K562 (cell line): Measurements from ENCODE around the gene SNX10. TPM values are rescaled to one million over a fixed set of nuclear protein-coding genes. Genes with fewer than 3 reads are reported as not detected.

ENCODE experiments used
- ARHGAP35 ChIP-seq: fragments of 450-650 bp; IDR thresholded peaks from 2 replicates; pipeline ENCODE4 v1.6.1; 2018; ENCODE audit not compliant: partially characterized antibody
- BHLHE40 ChIP-seq: IDR thresholded peaks from 2 replicates; pipeline ENCODE4 v1.6.1; 2011; ENCODE audit warnings: low read length, improper control_type of control experiment
- CBX3 ChIP-seq, 2 experiments: IDR thresholded peaks; 1 replicate in 1 of 2; 2 replicates in 1 of 2; pipeline ENCODE4 v1.6.1; 2012; ENCODE audit warnings: inconsistent platforms in 2 of 2, low read length in 2 of 2, borderline replicate concordance in 1 of 2, control low read depth in 1 of 2
- CHD4 ChIP-seq: fragments of 200-600 bp; sonication (generic); IDR thresholded peaks from 3 replicates; pipeline ENCODE4 v1.6.1; 2012; ENCODE audit warnings: low read depth, mild to moderate bottlenecking, mixed read lengths, low read length, inconsistent platforms; ENCODE audit not compliant: insufficient read depth, insufficient replicate concordance, poor library complexity, severe bottlenecking
- DACH1 ChIP-seq: fragments of 450-650 bp; IDR thresholded peaks from 2 replicates; pipeline ENCODE4 v1.6.1; 2018; ENCODE audit not compliant: partially characterized antibody
- DDX20 ChIP-seq: fragments of 450-650 bp; IDR thresholded peaks from 2 replicates; pipeline ENCODE4 v1.6.1; 2016; ENCODE audit warnings: missing genetic modification characterization, low read depth, mild to moderate bottlenecking, missing compliant biosample characterization, moderate library complexity
- FIP1L1 ChIP-seq: fragments of 200-400 bp; formaldehyde crosslinking; IDR thresholded peaks from 2 replicates; pipeline ENCODE4 v1.6.1; 2018; ENCODE audit warnings: mild to moderate bottlenecking, low read depth, low read length; ENCODE audit not compliant: poor library complexity, severe bottlenecking
- ILF3 ChIP-seq: fragments of 450-650 bp; IDR thresholded peaks from 2 replicates; pipeline ENCODE4 v1.6.1; 2018; ENCODE audit warnings: antibody characterized with exemption, mild to moderate bottlenecking, moderate library complexity, borderline replicate concordance
- MAFG ChIP-seq: fragments of 450-650 bp; conservative IDR thresholded peaks from 2 replicates; pipeline ENCODE4 v1.6.1; 2016; ENCODE audit warnings: missing genetic modification characterization, missing compliant biosample characterization
- MCM7 ChIP-seq, 2 experiments: fragments of 450-650 bp; IDR thresholded peaks; 2 replicates each; pipeline ENCODE4 v1.6.1; 2016 to 2018
- MEF2A ChIP-seq: IDR thresholded peaks from 2 replicates; pipeline ENCODE4 v1.6.1; 2011; ENCODE audit warnings: low read depth, mild to moderate bottlenecking, low read length, moderate library complexity; ENCODE audit not compliant: control insufficient read depth
- NBN ChIP-seq: fragments of 450-650 bp; IDR thresholded peaks from 2 replicates; pipeline ENCODE4 v1.6.1; 2016; ENCODE audit warnings: low read depth, mild to moderate bottlenecking
- NFIC ChIP-seq: fragments of 450-650 bp; IDR thresholded peaks from 2 replicates; pipeline ENCODE4 v1.6.1; 2017; ENCODE audit warnings: mild to moderate bottlenecking, inconsistent platforms
- PCBP2 ChIP-seq: fragments of 200-400 bp; formaldehyde crosslinking; IDR thresholded peaks from 2 replicates; pipeline ENCODE4 v1.6.1; 2018; ENCODE audit warnings: low read length, low read depth, mild to moderate bottlenecking, moderate library complexity; ENCODE audit not compliant: poor library complexity, severe bottlenecking
- PHF8 ChIP-seq: fragments of 200-600 bp; sonication (generic); IDR thresholded peaks from 2 replicates; pipeline ENCODE4 v1.6.1; 2012; ENCODE audit warnings: mixed run types, mild to moderate bottlenecking, inconsistent platforms, low read length, moderate library complexity, borderline replicate concordance
- PTRF ChIP-seq: fragments of 450-650 bp; IDR thresholded peaks from 2 replicates; pipeline ENCODE4 v1.6.1; 2016; ENCODE audit warnings: mild to moderate bottlenecking, missing genetic modification characterization, missing compliant biosample characterization
- STAT5B ChIP-seq: fragments of 250-450 bp; sonication (Bioruptor Pico); IDR thresholded peaks from 2 replicates; pipeline ENCODE4 v1.8.0; 2021; ENCODE audit warnings: mild to moderate bottlenecking, inconsistent platforms
- TEAD2 ChIP-seq: fragments of 450-650 bp; IDR thresholded peaks from 2 replicates; pipeline ENCODE4 v1.6.1; 2016; ENCODE audit warnings: missing genetic modification characterization, control low read depth, missing compliant biosample characterization
- XRCC5 ChIP-seq: fragments of 200-400 bp; formaldehyde crosslinking; IDR thresholded peaks from 2 replicates; pipeline ENCODE4 v1.6.1; 2017; ENCODE audit warnings: low read depth, mild to moderate bottlenecking, low read length
- ZFP30 ChIP-seq: fragments of 250-450 bp; sonication (Bioruptor Pico); IDR thresholded peaks from 2 replicates; pipeline ENCODE4 v1.8.0; 2022; ENCODE audit warnings: moderate library complexity, mild to moderate bottlenecking, inconsistent platforms, borderline replicate concordance
- polyA plus RNA-seq, 8 experiments: library from polyadenylated mRNA; depleted of rRNA in 4 of 8; stranded (reverse) in 5 of 8; unstranded in 3 of 8; fragments of >200 nt; fragmentation: Nextera tagmentation in 2 of 8; fragmentation: Illumina TruSeq in 1 of 8; extraction: Ambion mirVana in 2 of 8; extraction: Trizol in 1 of 8; gene quantifications; 2 replicates each; pipeline versions ENCODE4 v1.2.1 to v1.2.3, GENCODE V29; 2011 to 2014; ENCODE audit warnings: inconsistent platforms in 1 of 8, missing spikeins in 1 of 8
- total RNA-seq, 7 experiments: library from RNA; depleted of rRNA in 6 of 7; stranded (reverse); fragments of >200 nt in 6 of 7; fragmentation: Illumina TruSeq in 2 of 7; extraction: Trizol in 2 of 7; gene quantifications; 2 replicates each; pipeline versions ENCODE4 v1.2.1 to v1.2.3, GENCODE V29; 2011 to 2021; ENCODE audit warnings: low replicate concordance in 1 of 7
- TF ChIP-seq, protein P1 (sequence below): sonication (generic); formaldehyde crosslinking; IDR thresholded peaks from 2 replicates; pipeline ENCODE4 v1.8.1; 2023; ENCODE audit warnings: mild to moderate bottlenecking, missing genetic modification reagents
- TF ChIP-seq, protein P2 (sequence below): sonication (generic); IDR thresholded peaks from 2 replicates; pipeline ENCODE4 v1.6.1; 2016
- TF ChIP-seq, protein P3 (sequence below): sonication (generic); formaldehyde crosslinking; IDR thresholded peaks from 2 replicates; pipeline ENCODE4 v1.8.1; 2023; ENCODE audit warnings: mild to moderate bottlenecking, missing genetic modification reagents

The SNX10 gene
- total and polyA plus RNA-seq, 9 of the 15 experiments (the other 6 are each of a cell fraction or from before 2014, with no cell fraction given): 6.9 to 16.5 (median 11.5) TPM

DNA sequence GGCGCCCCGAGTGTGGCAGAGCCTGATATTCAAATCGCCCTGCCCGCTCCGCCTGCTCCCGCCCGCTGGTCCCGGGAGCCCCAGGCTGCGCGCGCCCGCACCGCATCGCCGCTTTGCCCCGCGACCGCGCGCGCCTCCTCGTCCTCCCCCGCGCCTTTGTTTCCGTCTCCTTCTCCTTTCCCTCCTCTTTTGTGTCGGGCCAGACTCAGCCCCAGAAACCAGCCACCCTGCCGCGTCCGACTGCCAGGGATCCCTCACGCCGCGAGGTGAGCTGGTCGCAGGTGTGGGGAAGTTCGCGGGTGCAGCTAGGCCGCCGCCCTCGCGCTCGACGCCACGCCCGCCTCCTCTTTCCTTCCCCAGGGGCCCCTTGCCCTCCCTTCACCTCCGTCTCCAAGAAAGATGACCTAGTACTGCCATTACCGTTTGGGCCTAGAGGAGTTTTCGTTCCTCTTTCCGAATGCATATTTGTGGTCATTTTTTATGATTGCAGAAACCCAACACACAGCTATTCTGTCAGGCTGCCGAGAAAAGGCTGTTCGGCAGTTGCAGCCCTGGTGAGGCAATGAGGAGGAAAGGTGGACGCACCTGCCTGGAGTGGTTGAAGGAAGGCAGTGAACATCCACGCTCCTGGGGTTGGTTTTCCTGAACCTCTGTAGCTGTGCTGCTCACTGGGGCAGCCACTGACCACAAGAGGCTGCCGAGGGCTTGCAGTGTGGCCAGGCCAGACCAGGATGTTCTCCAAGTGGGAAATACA is 107.3 kb downstream of the SNX10 start (continued):
- TF ChIP-seq NBN: 0 out of 2 replicates have a peak, but pooled peaks have one; percentile 70
- TF ChIP-seq DACH1: no peak
- no peak for TF ChIP-seq ILF3
- TF ChIP-seq PTRF (tag): no peak
- TF ChIP-seq FIP1L1: no peak
- TF ChIP-seq STAT5B: no peak
- peak; percentile 48; the same call in 1 of the 2 replicates for TF ChIP-seq PHF8
- peak; percentile 26 for TF ChIP-seq NFIC
- TF ChIP-seq, protein P1, sequence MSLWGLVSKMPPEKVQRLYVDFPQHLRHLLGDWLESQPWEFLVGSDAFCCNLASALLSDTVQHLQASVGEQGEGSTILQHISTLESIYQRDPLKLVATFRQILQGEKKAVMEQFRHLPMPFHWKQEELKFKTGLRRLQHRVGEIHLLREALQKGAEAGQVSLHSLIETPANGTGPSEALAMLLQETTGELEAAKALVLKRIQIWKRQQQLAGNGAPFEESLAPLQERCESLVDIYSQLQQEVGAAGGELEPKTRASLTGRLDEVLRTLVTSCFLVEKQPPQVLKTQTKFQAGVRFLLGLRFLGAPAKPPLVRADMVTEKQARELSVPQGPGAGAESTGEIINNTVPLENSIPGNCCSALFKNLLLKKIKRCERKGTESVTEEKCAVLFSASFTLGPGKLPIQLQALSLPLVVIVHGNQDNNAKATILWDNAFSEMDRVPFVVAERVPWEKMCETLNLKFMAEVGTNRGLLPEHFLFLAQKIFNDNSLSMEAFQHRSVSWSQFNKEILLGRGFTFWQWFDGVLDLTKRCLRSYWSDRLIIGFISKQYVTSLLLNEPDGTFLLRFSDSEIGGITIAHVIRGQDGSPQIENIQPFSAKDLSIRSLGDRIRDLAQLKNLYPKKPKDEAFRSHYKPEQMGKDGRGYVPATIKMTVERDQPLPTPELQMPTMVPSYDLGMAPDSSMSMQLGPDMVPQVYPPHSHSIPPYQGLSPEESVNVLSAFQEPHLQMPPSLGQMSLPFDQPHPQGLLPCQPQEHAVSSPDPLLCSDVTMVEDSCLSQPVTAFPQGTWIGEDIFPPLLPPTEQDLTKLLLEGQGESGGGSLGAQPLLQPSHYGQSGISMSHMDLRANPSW (CRISPR knock-in tag): no peak
- no peak for TF ChIP-seq MEF2A
- no peak for TF ChIP-seq XRCC5
- TF ChIP-seq, protein P2, sequence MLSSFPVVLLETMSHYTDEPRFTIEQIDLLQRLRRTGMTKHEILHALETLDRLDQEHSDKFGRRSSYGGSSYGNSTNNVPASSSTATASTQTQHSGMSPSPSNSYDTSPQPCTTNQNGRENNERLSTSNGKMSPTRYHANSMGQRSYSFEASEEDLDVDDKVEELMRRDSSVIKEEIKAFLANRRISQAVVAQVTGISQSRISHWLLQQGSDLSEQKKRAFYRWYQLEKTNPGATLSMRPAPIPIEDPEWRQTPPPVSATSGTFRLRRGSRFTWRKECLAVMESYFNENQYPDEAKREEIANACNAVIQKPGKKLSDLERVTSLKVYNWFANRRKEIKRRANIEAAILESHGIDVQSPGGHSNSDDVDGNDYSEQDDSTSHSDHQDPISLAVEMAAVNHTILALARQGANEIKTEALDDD: no peak
- TF ChIP-seq PCBP2: no peak
- TF ChIP-seq CHD4: no peak
- no peak for TF ChIP-seq CBX3 (IDR thresholded peaks at IDR 0.05; ENCODE audit: borderline replicate concordance in 1 of 2, low read length in 2 of 2)
- TF ChIP-seq, protein P3, sequence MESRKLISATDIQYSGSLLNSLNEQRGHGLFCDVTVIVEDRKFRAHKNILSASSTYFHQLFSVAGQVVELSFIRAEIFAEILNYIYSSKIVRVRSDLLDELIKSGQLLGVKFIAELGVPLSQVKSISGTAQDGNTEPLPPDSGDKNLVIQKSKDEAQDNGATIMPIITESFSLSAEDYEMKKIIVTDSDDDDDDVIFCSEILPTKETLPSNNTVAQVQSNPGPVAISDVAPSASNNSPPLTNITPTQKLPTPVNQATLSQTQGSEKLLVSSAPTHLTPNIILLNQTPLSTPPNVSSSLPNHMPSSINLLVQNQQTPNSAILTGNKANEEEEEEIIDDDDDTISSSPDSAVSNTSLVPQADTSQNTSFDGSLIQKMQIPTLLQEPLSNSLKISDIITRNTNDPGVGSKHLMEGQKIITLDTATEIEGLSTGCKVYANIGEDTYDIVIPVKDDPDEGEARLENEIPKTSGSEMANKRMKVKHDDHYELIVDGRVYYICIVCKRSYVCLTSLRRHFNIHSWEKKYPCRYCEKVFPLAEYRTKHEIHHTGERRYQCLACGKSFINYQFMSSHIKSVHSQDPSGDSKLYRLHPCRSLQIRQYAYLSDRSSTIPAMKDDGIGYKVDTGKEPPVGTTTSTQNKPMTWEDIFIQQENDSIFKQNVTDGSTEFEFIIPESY: no peak
- TF ChIP-seq DDX20: no peak
- no peak for TF ChIP-seq ZFP30 (CRISPR knock-in tag)
- TF ChIP-seq TEAD2 (tag): no peak
- TF ChIP-seq ARHGAP35: no peak
- TF ChIP-seq MAFG (tag): no peak
- TF ChIP-seq BHLHE40: no peak
- TF ChIP-seq MCM7 (IDR thresholded peaks at IDR 0.05): no peak
